Body of pancreas (tissue), 4 donors: ENCODE measurements around the gene CFAP107. TPM values are rescaled to one million over a fixed set of nuclear protein-coding genes. Genes with fewer than 3 reads are reported as not detected.

Experiments used
- ATAC-seq: fragments of 150-250 bp; one replicate; pipeline ENCODE4 v1.9.1; 2016
- DNase-seq, 4 donors: peaks; one replicate each; pipeline ENCODE4 v3.0.0-alpha.2; 2019
- H3K27ac ChIP-seq, 4 donors: fragments of 200-600 bp; sonication (generic); 1 replicate in 3 of 4; 2 replicates in 1 of 4; pipeline versions ENCODE4 v1.5.1 to v1.6.1; 2016 to 2019; ENCODE audit warnings: mild to moderate bottlenecking in 1 of 4, mixed read lengths in 1 of 4, moderate library complexity in 1 of 4
- H3K27me3 ChIP-seq, 2 donors: fragments of 200-600 bp; sonication (generic); one replicate each; pipeline ENCODE4 v1.6.0; 2016; ENCODE audit warnings: mild to moderate bottlenecking in 1 of 2
- H3K36me3 ChIP-seq, 2 donors: fragments of 200-600 bp; sonication (generic); replicated peaks in 1 of 2; 2 replicates each; pipeline ENCODE4 v1.5.1; 2016; ENCODE audit warnings: low read depth in 2 of 2; ENCODE audit not compliant: insufficient read depth in 1 of 2
- H3K4me1 ChIP-seq: fragments of 200-600 bp; sonication (generic); one replicate; pipeline ENCODE4 v1.6.0; 2016
- H3K4me3 ChIP-seq, 2 donors: fragments of 200-600 bp; sonication (generic); 1 replicate in 1 of 2; 2 replicates in 1 of 2; pipeline ENCODE4 v1.5.1; 2016 to 2019
- H3K9me3 ChIP-seq, 3 donors: fragments of 200-600 bp; sonication (generic); 1 replicate in 2 of 3; 2 replicates in 1 of 3; pipeline ENCODE4 v1.5.1; 2016
- CTCF ChIP-seq, 7 experiments: fragments of 450-650 bp in 4 of 7; fragments of 200-600 bp in 3 of 7; sonication (generic) in 3 of 7; IDR thresholded peaks; one replicate each; pipeline ENCODE4 v1.5.1; 2016 to 2019; ENCODE audit warnings: antibody characterized with exemption in 7 of 7
- POLR2A ChIP-seq, 3 donors: fragments of 450-650 bp; IDR thresholded peaks; one replicate each; pipeline ENCODE4 v1.6.1; 2016; ENCODE audit warnings: antibody characterized with exemption in 3 of 3, mild to moderate bottlenecking in 2 of 3
- WGBS, 2 donors: methylation state at CpG; one replicate each; pipeline ENCODE4 v1.1.5; 2017; 5-methylcytosine and 5-hydroxymethylcytosine counted together
- intact Hi-C: fragments of 100-400 bp; cut with DNase I; formaldehyde crosslinking; loops from one replicate; pipeline ENCODE4 v1.15.1; 2023
- total RNA-seq, 2 donors: library from RNA; depleted of rRNA; stranded (reverse); fragments of >200 nt; gene quantifications; one replicate each; pipeline ENCODE4 v1.1.0, GENCODE V29; 2016

The CFAP107 gene
- total RNA-seq, 2 donors from 2014 or later = not detected

GRCh38 chr1:12760256-12760795 is 14.3 kb downstream of the CFAP107 start:
- Histone ChIP-seq H3K4me1 (no peaks in the 10 kb centered on the region), H3K4me3 (no peak overlapping the region), H3K9me3 (no peaks in the 10 kb centered on the region), H3K36me3 (no peaks in the 10 kb centered on the region), H3K27ac (no peak overlapping the region), H3K27me3 (no peaks in the 10 kb centered on the region)
- intact Hi-C loops = no loop called here
- WGBS, 2 donors = 40 to 49% methylated on average over 1 to 7 of the region's 7 CpGs
- DNase-seq = no peak
- TF ChIP-seq CTCF (IDR thresholded peaks at IDR 0.05) (no peak), POLR2A (IDR thresholded peaks at IDR 0.05) (no peak)
- ATAC-seq = no peak

- no peaks in the 10 kb centered on the region for H3K27me3 ChIP-seq
- WGBS, 2 donors = 71 to 76% methylated on average over 5 of the region's 5 CpGs
- no peaks in the 10 kb centered on the region for H3K9me3 ChIP-seq
- ATAC-seq = no peak
- intact Hi-C loops = no loop called here
- no peaks in the 10 kb centered on the region for H3K4me1 ChIP-seq
- H3K4me3 ChIP-seq = no peak overlapping the region
- TF ChIP-seq CTCF (IDR thresholded peaks at IDR 0.05) = no peak
- no peak for TF ChIP-seq POLR2A (IDR thresholded peaks at IDR 0.05)
- H3K36me3 ChIP-seq = no peaks in the 10 kb centered on the region
- no peak overlapping the region for H3K27ac ChIP-seq
- DNase-seq = no peak
Measured at GRCh38 chr1:12761781-12762180, 15.8 kb downstream of the CFAP107 start.

- ATAC-seq (no peak), DNase-seq (no peak)
- intact Hi-C loops = no loop called here
- Histone ChIP-seq H3K27me3 (no peaks in the 10 kb centered on the region), H3K9me3 (no peaks in the 10 kb centered on the region), H3K36me3 (no peaks in the 10 kb centered on the region), H3K27ac (no peak overlapping the region), H3K4me3 (no peak overlapping the region), H3K4me1 (no peaks in the 10 kb centered on the region)
- no peak for TF ChIP-seq CTCF (IDR thresholded peaks at IDR 0.05)
- TF ChIP-seq POLR2A (IDR thresholded peaks at IDR 0.05) = no peak
- WGBS, 2 donors = 63 to 71% methylated on average over 7 of the region's 7 CpGs
Measured at GRCh38 chr1:12762766-12763165, 16.8 kb downstream of the CFAP107 start.

- TF ChIP-seq CTCF (IDR thresholded peaks at IDR 0.05) = no peak
- TF ChIP-seq POLR2A (IDR thresholded peaks at IDR 0.05) = no peak
- 63 to 68% methylated on average over 4 of the region's 4 CpGs for WGBS, 2 donors
- intact Hi-C loops = no loop called here
Measured at GRCh38 chr1:12763479-12763878, 17.5 kb downstream of the CFAP107 start.

GRCh38 chr1:12764016-12764415 is 18.0 kb downstream of the CFAP107 start:
- Histone ChIP-seq H3K9me3 (no peaks in the 10 kb centered on the region), H3K4me3 (no peak overlapping the region), H3K27ac (no peak overlapping the region), H3K27me3 (no peaks in the 10 kb centered on the region), H3K36me3 (no peaks in the 10 kb centered on the region), H3K4me1 (no peaks in the 10 kb centered on the region)
- DNase-seq = no peak
- ATAC-seq = no peak
- intact Hi-C loops = no loop called here
- TF ChIP-seq POLR2A (IDR thresholded peaks at IDR 0.05) = no peak
- TF ChIP-seq CTCF (IDR thresholded peaks at IDR 0.05) = no peak
- 30 to 49% methylated on average over 3 to 5 of the region's 5 CpGs for WGBS, 2 donors

More at GRCh38 chr1:12763479-12763878, 17.5 kb downstream of the CFAP107 start:
- ATAC-seq (no peak), DNase-seq (no peak)
- Histone ChIP-seq H3K36me3 (no peaks in the 10 kb centered on the region), H3K27me3 (no peaks in the 10 kb centered on the region), H3K4me3 (no peak overlapping the region), H3K9me3 (no peaks in the 10 kb centered on the region), H3K4me1 (no peaks in the 10 kb centered on the region), H3K27ac (no peak overlapping the region)
